Ovary (tissue), 3 donors: ENCODE data around the gene RYR3.

Source experiments
- EP300 ChIP-seq: sonication (generic); formaldehyde crosslinking; IDR thresholded peaks from one replicate; pipeline ENCODE4 v1.6.1; 2017; ENCODE audit warnings: antibody characterized with exemption
- POLR2A ChIP-seq: fragments of 450-650 bp; IDR thresholded peaks from one replicate; pipeline ENCODE4 v1.6.1; 2017; ENCODE audit warnings: antibody characterized with exemption, mild to moderate bottlenecking, moderate library complexity
- TF ChIP-seq, protein P1 (sequence below), 3 donors: fragments of 450-650 bp in 2 of 3; fragments of 200-600 bp in 1 of 3; IDR thresholded peaks; one replicate each; pipeline versions ENCODE4 v1.5.1 to v1.8.0; 2016 to 2022; ENCODE audit warnings: antibody characterized with exemption in 3 of 3, mild to moderate bottlenecking in 1 of 3
- donor health status: DM: no; HTN: no; CAD: no.

DNA sequence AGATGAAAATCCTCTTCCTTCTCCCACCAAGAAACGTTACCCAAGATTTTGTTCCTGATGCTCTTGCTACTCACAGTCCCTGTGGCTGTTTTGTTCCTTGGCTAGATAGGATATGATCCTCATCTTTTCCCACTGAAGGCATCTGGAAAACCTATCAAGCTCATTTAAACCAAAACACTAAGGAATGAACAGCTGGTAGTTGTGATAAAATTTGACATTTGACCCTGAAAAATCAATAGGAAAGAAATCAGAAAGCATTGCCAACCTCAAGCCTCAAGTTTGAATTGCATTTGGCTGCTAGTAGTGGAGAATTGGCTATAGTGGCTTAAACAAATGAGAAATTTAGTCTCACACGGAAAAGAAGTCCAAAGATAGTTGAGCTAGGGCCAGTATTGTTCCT is 486.9 kb downstream of the RYR3 start:
- TF ChIP-seq, protein P1, sequence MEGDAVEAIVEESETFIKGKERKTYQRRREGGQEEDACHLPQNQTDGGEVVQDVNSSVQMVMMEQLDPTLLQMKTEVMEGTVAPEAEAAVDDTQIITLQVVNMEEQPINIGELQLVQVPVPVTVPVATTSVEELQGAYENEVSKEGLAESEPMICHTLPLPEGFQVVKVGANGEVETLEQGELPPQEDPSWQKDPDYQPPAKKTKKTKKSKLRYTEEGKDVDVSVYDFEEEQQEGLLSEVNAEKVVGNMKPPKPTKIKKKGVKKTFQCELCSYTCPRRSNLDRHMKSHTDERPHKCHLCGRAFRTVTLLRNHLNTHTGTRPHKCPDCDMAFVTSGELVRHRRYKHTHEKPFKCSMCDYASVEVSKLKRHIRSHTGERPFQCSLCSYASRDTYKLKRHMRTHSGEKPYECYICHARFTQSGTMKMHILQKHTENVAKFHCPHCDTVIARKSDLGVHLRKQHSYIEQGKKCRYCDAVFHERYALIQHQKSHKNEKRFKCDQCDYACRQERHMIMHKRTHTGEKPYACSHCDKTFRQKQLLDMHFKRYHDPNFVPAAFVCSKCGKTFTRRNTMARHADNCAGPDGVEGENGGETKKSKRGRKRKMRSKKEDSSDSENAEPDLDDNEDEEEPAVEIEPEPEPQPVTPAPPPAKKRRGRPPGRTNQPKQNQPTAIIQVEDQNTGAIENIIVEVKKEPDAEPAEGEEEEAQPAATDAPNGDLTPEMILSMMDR (IDR thresholded peaks at IDR 0.05), result no peak
- TF ChIP-seq EP300, result no peak
- no peak for TF ChIP-seq POLR2A
